ENCODE measurements around the gene IL5RA.

The IL5RA gene

DNA sequence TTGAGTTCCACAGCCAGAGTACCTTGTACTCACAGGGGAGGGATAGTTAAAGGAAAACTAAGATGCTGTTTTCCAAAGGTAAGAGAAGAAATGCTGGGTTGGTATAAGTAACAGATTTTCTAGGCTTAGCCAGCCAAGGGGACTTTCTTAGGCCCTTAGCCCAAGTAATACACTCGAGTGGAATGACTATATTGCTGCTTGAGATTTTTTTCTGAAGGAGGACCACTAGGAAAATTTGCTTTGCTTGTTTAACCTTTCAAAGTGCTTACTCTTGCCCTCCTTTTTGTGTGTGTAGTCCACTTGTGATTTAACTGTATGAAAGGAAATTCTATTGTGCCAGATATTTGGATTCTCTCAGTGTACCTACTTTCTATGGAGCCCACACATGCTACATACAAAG lies 50.5 kb downstream of the IL5RA start:
- H4K20me1 ChIP-seq (ENCODE audit: insufficient read depth, low read length), result no peaks in the 10 kb centered on the region
- no peaks in the 10 kb centered on the region for H3K9me3 ChIP-seq (replicated peaks; ENCODE audit: insufficient read depth, low read length)
- no peak for DNase-seq
- no peaks in the 10 kb centered on the region for H3K9me2 ChIP-seq (replicated peaks; ENCODE audit: insufficient read depth, low read length)
- H3K79me2 ChIP-seq (ENCODE audit: low read length), result no peaks in the 10 kb centered on the region
- H3K36me3 ChIP-seq (replicated peaks; ENCODE audit: insufficient read depth, low read length), result no peaks in the 10 kb centered on the region
- no peak overlapping the region for H3K27ac ChIP-seq (ENCODE audit: low read length)
- H3K9ac ChIP-seq (ENCODE audit: low read length), result no peak overlapping the region
- 0 out of 2 replicates have a peak, but pooled peaks cover under 1% of the 10 kb centered on the region for H3K4me1 ChIP-seq (ENCODE audit: low read length)
- no peak overlapping the region for H2AFZ ChIP-seq (ENCODE audit: low read length)
- no peak overlapping the region for H3K4me3 ChIP-seq (ENCODE audit: low read length)
- H3K27me3 ChIP-seq (replicated peaks; ENCODE audit: insufficient read depth, low read length), result no peaks in the 10 kb centered on the region
- TF ChIP-seq, protein P1, sequence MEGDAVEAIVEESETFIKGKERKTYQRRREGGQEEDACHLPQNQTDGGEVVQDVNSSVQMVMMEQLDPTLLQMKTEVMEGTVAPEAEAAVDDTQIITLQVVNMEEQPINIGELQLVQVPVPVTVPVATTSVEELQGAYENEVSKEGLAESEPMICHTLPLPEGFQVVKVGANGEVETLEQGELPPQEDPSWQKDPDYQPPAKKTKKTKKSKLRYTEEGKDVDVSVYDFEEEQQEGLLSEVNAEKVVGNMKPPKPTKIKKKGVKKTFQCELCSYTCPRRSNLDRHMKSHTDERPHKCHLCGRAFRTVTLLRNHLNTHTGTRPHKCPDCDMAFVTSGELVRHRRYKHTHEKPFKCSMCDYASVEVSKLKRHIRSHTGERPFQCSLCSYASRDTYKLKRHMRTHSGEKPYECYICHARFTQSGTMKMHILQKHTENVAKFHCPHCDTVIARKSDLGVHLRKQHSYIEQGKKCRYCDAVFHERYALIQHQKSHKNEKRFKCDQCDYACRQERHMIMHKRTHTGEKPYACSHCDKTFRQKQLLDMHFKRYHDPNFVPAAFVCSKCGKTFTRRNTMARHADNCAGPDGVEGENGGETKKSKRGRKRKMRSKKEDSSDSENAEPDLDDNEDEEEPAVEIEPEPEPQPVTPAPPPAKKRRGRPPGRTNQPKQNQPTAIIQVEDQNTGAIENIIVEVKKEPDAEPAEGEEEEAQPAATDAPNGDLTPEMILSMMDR (IDR thresholded peaks at IDR 0.05; ENCODE audit: low read length), result no peak
- TF ChIP-seq EZH2phosphoT487 (IDR thresholded peaks at IDR 0.05; ENCODE audit: low read length) (no peak), EZH2 (optimal IDR thresholded peaks at IDR 0.05; ENCODE audit: low read depth, low read length) (no peak)
- H3K4me2 ChIP-seq (ENCODE audit: low read depth, low read length), result no peak overlapping the region
- no peaks in the 10 kb centered on the region for H3F3A ChIP-seq (ENCODE audit: insufficient read depth, low read length)

DNA sequence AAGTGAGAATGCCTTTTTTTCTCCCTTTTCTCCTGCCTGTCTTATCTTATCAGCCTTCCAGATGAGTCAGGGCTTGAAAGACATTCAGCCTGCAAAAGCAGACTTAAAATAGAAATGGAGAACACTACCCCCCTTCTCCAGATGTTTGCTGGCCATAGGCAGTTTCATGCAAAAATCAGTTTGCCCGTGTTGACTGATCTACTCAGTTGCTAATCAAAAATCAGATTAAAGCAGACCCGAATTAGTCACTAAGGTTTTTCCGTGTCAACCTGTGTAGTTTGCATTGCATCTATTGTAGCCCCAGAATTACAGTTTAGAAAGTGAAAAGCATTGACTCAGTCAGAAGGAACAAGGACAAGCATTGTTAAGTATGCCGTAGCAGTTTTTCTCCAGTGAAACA lies 56.2 kb downstream of the IL5RA start:
- H3K9me2 ChIP-seq (replicated peaks; ENCODE audit: insufficient read depth, low read length), result no peaks in the 10 kb centered on the region
- H3K79me2 ChIP-seq (ENCODE audit: low read length), result no peaks in the 10 kb centered on the region
- H3F3A ChIP-seq (ENCODE audit: insufficient read depth, low read length), result peaks cover 5% of the 10 kb centered on the region; the same call in 1 of the 2 replicates
- peak overlapping the region; percentile 67 for H3K4me2 ChIP-seq (ENCODE audit: low read depth, low read length)
- TF ChIP-seq, protein P1 (IDR thresholded peaks at IDR 0.05; ENCODE audit: low read length), result no peak
- TF ChIP-seq EZH2phosphoT487 (IDR thresholded peaks at IDR 0.05; ENCODE audit: low read length) (no peak), EZH2 (optimal IDR thresholded peaks at IDR 0.05; ENCODE audit: low read depth, low read length) (no peak)
- H3K27ac ChIP-seq (ENCODE audit: low read length), result peak overlapping the region; percentile 15; the same call in 1 of the 2 replicates
- H3K36me3 ChIP-seq (replicated peaks; ENCODE audit: insufficient read depth, low read length), result no peaks in the 10 kb centered on the region
- H3K4me1 ChIP-seq (ENCODE audit: low read length), result peaks cover 12% of the 10 kb centered on the region
- H2AFZ ChIP-seq (ENCODE audit: low read length), result 0 out of 2 replicates have a peak overlapping the region, but pooled peaks have one; percentile 42
- H3K9ac ChIP-seq (ENCODE audit: low read length), result no peak overlapping the region; the same call in 1 of the 2 replicates
- H3K4me3 ChIP-seq (ENCODE audit: low read length), result peak overlapping the region; percentile 39; the same call in 1 of the 2 replicates
- H3K9me3 ChIP-seq (replicated peaks; ENCODE audit: insufficient read depth, low read length), result no peaks in the 10 kb centered on the region
- no peaks in the 10 kb centered on the region for H3K27me3 ChIP-seq (replicated peaks; ENCODE audit: insufficient read depth, low read length)
- no peak for DNase-seq
- H4K20me1 ChIP-seq (ENCODE audit: insufficient read depth, low read length), result no peaks in the 10 kb centered on the region

DNA sequence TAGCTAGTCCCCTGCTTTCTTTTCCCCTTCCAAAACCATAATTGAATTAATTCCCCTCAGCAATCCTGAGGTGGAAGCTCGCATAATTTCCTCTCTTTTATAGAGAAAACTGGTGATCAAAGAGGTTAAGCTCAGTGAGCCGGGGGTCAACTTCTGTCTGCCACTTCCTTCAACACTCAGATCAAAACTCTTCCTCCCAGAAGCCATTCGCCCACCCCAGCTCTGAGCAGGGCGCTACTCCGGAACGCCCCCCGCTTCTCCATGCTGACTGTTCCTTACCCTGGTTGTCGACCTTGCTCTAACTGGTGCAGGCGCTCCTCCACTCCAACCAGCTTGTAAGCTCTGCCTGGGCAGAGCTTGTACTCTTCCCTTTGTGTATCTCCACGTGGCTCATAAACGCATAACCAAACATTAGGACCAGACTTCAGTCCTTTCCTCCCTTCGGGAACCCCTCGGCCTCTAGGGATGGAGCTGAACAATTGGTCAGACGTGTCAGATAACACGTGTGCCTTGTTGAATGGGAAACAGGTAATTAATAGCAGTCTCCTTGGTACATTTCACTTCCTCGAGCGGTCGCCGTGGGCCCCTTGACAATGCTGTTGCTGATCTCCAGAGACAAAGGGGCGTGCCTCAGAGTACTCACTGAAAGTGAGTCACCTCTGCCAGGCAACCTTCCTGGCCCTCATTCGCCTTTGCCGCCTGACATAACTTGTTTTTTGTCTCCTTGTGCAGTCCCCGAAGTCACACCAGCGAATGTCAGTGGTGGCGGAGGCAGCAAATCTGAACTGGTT lies 71.8 kb downstream of the IL5RA start:
- Histone ChIP-seq H3K9ac (ENCODE audit: low read length) (no peak overlapping the region), H3K27me3 (replicated peaks; ENCODE audit: insufficient read depth, low read length) (no peaks in the 10 kb centered on the region), H3K4me3 (ENCODE audit: low read length) (no peak overlapping the region), H3K9me2 (replicated peaks; ENCODE audit: insufficient read depth, low read length) (no peaks in the 10 kb centered on the region), H3K27ac (ENCODE audit: low read length) (no peak overlapping the region), H3F3A (ENCODE audit: insufficient read depth, low read length) (no peaks in the 10 kb centered on the region), H3K36me3 (replicated peaks; ENCODE audit: insufficient read depth, low read length) (no peaks in the 10 kb centered on the region), H3K4me1 (ENCODE audit: low read length) (no peaks in the 10 kb centered on the region), H3K4me2 (ENCODE audit: low read depth, low read length) (no peak overlapping the region), H3K9me3 (replicated peaks; ENCODE audit: insufficient read depth, low read length) (no peaks in the 10 kb centered on the region), H2AFZ (ENCODE audit: low read length) (no peak overlapping the region), H3K79me2 (ENCODE audit: low read length) (no peaks in the 10 kb centered on the region), H4K20me1 (ENCODE audit: insufficient read depth, low read length) (no peaks in the 10 kb centered on the region)
- no peak for TF ChIP-seq EZH2phosphoT487 (IDR thresholded peaks at IDR 0.05; ENCODE audit: low read length)
- TF ChIP-seq, protein P1 (IDR thresholded peaks at IDR 0.05; ENCODE audit: low read length), result no peak
- TF ChIP-seq EZH2 (optimal IDR thresholded peaks at IDR 0.05; ENCODE audit: low read depth, low read length), result no peak
- no peak for DNase-seq

All from MM.1S (cell line).